HepG2 (cell line): ENCODE data around the gene RMDN2. TPM values are rescaled to one million over a fixed set of nuclear protein-coding genes. Genes with fewer than 3 reads are reported as not detected.

Source experiments
- AKAP8 ChIP-seq: sonication (generic); formaldehyde crosslinking; IDR thresholded peaks from 2 replicates; pipeline ENCODE4 v1.5.1; 2020; ENCODE audit warnings: mild to moderate bottlenecking, missing genetic modification reagents
- ARID2 ChIP-seq: sonication (generic); formaldehyde crosslinking; IDR thresholded peaks from 2 replicates; pipeline ENCODE4 v1.8.1; 2022; ENCODE audit warnings: mild to moderate bottlenecking, missing genetic modification reagents, borderline replicate concordance
- KLF6 ChIP-seq: IDR thresholded peaks from 2 replicates; pipeline ENCODE4 v1.8.0; 2016; ENCODE audit warnings: missing biosample characterization, missing genetic modification reagents
- NFE2L1 ChIP-seq: sonication (generic); formaldehyde crosslinking; IDR thresholded peaks from 2 replicates; pipeline ENCODE4 v1.4.0; 2020; ENCODE audit warnings: missing genetic modification reagents, mild to moderate bottlenecking, borderline replicate concordance
- PHB2 ChIP-seq: fragments of 450-650 bp; IDR thresholded peaks from 2 replicates; pipeline ENCODE4 v1.6.1; 2018; ENCODE audit not compliant: partially characterized antibody
- PHF5A ChIP-seq: IDR thresholded peaks from one replicate; pipeline ENCODE4 v1.6.1; 2018; ENCODE audit warnings: low read depth, missing genetic modification reagents; ENCODE audit not compliant: unreplicated experiment
- ZFP90 ChIP-seq: sonication (generic); formaldehyde crosslinking; IDR thresholded peaks from 2 replicates; pipeline ENCODE4 v1.8.0; 2022; ENCODE audit warnings: missing genetic modification reagents, mild to moderate bottlenecking, inconsistent platforms, borderline replicate concordance
- ZNF34 ChIP-seq: sonication (generic); formaldehyde crosslinking; IDR thresholded peaks from 2 replicates; pipeline ENCODE4 v1.4.0; 2020; ENCODE audit warnings: mild to moderate bottlenecking, missing genetic modification reagents, borderline replicate concordance
- polyA plus RNA-seq, 8 experiments: library from polyadenylated mRNA; depleted of rRNA in 3 of 8; stranded (reverse) in 7 of 8; unstranded in 1 of 8; fragments of >200 nt; fragmentation: Illumina TruSeq in 4 of 8; extraction: Trizol in 4 of 8; gene quantifications; 2 replicates each; pipeline versions ENCODE4 v1.2.1 to v1.2.3, GENCODE V29; 2011 to 2016; ENCODE audit warnings: low read depth in 4 of 8, missing spikeins in 1 of 8, mixed read lengths in 1 of 8; ENCODE audit not compliant: insufficient read depth in 1 of 8
- total RNA-seq, 5 experiments: library from RNA; depleted of rRNA; stranded (reverse); fragments of >200 nt; fragmentation: Illumina TruSeq; extraction: Trizol; gene quantifications; 2 replicates each; pipeline ENCODE4 v1.2.3, GENCODE V29; 2016; ENCODE audit warnings: low read depth in 1 of 5
- TF ChIP-seq, protein P1 (sequence below): sonication (generic); formaldehyde crosslinking; IDR thresholded peaks from 2 replicates; pipeline ENCODE4 v1.5.1; 2020; ENCODE audit warnings: mild to moderate bottlenecking, missing genetic modification reagents, borderline replicate concordance
- TF ChIP-seq, protein P2 (sequence below), 2 experiments: sonication (generic) in 1 of 2; formaldehyde crosslinking in 1 of 2; IDR thresholded peaks; 2 replicates each; pipeline versions ENCODE4 v1.4.0 to v1.6.1; 2016 to 2020; ENCODE audit warnings: borderline replicate concordance in 1 of 2, low read depth in 1 of 2, mild to moderate bottlenecking in 1 of 2, missing genetic modification reagents in 1 of 2
- TF ChIP-seq, protein P3 (sequence below): sonication (generic); formaldehyde crosslinking; IDR thresholded peaks from 2 replicates; pipeline ENCODE4 v1.4.0; 2020; ENCODE audit warnings: missing genetic modification reagents, borderline replicate concordance
- TF ChIP-seq, protein P4 (sequence below): sonication (generic); formaldehyde crosslinking; conservative IDR thresholded peaks from 2 replicates; pipeline ENCODE4 v1.5.0; 2020; ENCODE audit warnings: missing genetic modification reagents

The RMDN2 gene
- total and polyA plus RNA-seq, 2 of the 13 experiments (the other 11 are each of a cell fraction or from before 2014, with no cell fraction given) = 2.3 to 8.9 TPM

DNA sequence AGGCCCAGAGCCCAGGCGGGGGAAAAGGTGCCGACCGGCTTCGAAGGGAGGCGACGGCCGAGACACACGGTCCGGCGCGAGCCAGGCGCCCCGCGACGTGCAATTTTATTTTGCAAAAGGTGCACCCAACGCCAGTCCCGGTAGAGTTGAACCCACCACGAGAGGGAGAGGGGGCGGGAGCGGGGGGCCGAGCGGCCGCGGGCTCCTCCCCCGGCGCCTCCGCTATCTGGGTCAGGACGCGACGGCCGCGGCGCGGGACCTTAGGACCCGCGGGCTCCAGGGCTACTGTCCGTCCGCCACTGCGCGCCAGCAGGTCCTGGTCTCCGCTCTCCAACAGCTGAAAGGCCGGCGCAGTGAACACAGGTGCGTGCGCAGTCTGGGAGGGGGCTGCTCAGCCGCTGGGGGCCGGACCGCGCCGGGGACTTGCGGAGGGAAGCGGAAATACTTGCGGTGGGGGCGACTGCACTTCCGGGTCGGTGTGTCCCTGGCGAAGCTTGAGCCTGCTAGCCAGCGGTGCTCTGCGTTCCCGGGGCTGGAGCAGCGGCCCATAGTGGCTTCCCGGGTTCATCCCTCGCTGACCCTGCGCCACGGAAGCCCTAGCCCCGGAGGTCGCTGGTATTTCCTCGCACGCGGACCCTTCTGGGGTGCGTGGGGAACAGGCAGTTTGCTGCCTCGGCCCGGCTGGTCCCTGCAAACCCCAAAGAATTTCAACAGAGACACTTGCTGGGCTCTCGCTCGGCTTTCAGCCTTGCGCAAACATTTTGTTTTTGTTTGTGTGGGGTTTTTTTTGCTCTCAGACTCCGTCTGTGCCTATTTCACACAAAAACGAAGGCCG lies at the start of gene RMDN2 (continued):
- TF ChIP-seq ZNF34 (CRISPR knock-in tag) = no peak
- TF ChIP-seq KLF6 (CRISPR knock-in tag) = peak; percentile 89
- TF ChIP-seq, protein P1, sequence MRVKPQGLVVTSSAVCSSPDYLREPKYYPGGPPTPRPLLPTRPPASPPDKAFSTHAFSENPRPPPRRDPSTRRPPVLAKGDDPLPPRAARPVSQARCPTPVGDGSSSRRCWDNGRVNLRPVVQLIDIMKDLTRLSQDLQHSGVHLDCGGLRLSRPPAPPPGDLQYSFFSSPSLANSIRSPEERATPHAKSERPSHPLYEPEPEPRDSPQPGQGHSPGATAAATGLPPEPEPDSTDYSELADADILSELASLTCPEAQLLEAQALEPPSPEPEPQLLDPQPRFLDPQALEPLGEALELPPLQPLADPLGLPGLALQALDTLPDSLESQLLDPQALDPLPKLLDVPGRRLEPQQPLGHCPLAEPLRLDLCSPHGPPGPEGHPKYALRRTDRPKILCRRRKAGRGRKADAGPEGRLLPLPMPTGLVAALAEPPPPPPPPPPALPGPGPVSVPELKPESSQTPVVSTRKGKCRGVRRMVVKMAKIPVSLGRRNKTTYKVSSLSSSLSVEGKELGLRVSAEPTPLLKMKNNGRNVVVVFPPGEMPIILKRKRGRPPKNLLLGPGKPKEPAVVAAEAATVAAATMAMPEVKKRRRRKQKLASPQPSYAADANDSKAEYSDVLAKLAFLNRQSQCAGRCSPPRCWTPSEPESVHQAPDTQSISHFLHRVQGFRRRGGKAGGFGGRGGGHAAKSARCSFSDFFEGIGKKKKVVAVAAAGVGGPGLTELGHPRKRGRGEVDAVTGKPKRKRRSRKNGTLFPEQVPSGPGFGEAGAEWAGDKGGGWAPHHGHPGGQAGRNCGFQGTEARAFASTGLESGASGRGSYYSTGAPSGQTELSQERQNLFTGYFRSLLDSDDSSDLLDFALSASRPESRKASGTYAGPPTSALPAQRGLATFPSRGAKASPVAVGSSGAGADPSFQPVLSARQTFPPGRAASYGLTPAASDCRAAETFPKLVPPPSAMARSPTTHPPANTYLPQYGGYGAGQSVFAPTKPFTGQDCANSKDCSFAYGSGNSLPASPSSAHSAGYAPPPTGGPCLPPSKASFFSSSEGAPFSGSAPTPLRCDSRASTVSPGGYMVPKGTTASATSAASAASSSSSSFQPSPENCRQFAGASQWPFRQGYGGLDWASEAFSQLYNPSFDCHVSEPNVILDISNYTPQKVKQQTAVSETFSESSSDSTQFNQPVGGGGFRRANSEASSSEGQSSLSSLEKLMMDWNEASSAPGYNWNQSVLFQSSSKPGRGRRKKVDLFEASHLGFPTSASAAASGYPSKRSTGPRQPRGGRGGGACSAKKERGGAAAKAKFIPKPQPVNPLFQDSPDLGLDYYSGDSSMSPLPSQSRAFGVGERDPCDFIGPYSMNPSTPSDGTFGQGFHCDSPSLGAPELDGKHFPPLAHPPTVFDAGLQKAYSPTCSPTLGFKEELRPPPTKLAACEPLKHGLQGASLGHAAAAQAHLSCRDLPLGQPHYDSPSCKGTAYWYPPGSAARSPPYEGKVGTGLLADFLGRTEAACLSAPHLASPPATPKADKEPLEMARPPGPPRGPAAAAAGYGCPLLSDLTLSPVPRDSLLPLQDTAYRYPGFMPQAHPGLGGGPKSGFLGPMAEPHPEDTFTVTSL (CRISPR knock-in tag) = peak; percentile 71; the same call in 1 of the 2 replicates
- TF ChIP-seq PHB2 = no peak
- TF ChIP-seq, protein P2, sequence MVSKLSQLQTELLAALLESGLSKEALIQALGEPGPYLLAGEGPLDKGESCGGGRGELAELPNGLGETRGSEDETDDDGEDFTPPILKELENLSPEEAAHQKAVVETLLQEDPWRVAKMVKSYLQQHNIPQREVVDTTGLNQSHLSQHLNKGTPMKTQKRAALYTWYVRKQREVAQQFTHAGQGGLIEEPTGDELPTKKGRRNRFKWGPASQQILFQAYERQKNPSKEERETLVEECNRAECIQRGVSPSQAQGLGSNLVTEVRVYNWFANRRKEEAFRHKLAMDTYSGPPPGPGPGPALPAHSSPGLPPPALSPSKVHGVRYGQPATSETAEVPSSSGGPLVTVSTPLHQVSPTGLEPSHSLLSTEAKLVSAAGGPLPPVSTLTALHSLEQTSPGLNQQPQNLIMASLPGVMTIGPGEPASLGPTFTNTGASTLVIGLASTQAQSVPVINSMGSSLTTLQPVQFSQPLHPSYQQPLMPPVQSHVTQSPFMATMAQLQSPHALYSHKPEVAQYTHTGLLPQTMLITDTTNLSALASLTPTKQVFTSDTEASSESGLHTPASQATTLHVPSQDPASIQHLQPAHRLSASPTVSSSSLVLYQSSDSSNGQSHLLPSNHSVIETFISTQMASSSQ (IDR thresholded peaks at IDR 0.05; ENCODE audit: low read depth) = no peak; the same call in none of the 2 replicates
- TF ChIP-seq, protein P2 (CRISPR knock-in tag; IDR thresholded peaks at IDR 0.05; ENCODE audit: borderline replicate concordance) = peak; percentile 95
- TF ChIP-seq, protein P3, sequence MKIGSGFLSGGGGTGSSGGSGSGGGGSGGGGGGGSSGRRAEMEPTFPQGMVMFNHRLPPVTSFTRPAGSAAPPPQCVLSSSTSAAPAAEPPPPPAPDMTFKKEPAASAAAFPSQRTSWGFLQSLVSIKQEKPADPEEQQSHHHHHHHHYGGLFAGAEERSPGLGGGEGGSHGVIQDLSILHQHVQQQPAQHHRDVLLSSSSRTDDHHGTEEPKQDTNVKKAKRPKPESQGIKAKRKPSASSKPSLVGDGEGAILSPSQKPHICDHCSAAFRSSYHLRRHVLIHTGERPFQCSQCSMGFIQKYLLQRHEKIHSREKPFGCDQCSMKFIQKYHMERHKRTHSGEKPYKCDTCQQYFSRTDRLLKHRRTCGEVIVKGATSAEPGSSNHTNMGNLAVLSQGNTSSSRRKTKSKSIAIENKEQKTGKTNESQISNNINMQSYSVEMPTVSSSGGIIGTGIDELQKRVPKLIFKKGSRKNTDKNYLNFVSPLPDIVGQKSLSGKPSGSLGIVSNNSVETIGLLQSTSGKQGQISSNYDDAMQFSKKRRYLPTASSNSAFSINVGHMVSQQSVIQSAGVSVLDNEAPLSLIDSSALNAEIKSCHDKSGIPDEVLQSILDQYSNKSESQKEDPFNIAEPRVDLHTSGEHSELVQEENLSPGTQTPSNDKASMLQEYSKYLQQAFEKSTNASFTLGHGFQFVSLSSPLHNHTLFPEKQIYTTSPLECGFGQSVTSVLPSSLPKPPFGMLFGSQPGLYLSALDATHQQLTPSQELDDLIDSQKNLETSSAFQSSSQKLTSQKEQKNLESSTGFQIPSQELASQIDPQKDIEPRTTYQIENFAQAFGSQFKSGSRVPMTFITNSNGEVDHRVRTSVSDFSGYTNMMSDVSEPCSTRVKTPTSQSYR (CRISPR knock-in tag) = peak; percentile 75
- TF ChIP-seq ARID2 (CRISPR knock-in tag) = peak; percentile 92
- peak; percentile 73; the same call in 1 of the 2 replicates for TF ChIP-seq NFE2L1 (CRISPR knock-in tag)
- TF ChIP-seq AKAP8 = peak; percentile 91; the same call in 1 of the 2 replicates
- peak; percentile 96 for TF ChIP-seq PHF5A
- peak; percentile 99 for TF ChIP-seq ZFP90
- TF ChIP-seq, protein P4, sequence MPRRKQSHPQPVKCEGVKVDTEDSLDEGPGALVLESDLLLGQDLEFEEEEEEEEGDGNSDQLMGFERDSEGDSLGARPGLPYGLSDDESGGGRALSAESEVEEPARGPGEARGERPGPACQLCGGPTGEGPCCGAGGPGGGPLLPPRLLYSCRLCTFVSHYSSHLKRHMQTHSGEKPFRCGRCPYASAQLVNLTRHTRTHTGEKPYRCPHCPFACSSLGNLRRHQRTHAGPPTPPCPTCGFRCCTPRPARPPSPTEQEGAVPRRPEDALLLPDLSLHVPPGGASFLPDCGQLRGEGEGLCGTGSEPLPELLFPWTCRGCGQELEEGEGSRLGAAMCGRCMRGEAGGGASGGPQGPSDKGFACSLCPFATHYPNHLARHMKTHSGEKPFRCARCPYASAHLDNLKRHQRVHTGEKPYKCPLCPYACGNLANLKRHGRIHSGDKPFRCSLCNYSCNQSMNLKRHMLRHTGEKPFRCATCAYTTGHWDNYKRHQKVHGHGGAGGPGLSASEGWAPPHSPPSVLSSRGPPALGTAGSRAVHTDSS (CRISPR knock-in tag) = 0 out of 2 replicates have a peak, but pooled peaks have one; percentile 76
